Measurements from ENCODE around the gene LSAMP.

The LSAMP gene

DNA sequence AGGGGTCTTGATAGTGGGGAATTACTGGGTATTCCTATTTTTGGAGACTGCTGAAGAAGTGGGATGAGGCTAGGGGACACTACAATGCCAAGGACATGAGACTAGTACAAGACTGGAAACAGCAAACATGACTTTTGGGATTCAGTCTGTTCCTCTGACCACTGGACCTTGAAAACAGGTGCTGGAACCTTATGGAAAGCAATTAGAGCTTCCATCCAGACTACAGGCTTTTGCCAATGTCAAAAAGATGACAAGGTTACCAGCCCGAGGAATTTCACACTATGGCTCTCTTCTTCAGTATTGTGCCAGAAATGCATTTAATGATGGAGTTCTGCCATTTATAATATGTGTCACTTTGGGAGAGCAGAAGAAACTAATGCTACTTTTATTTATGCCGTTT, 539.4 kb downstream of the LSAMP start:
- DNase-seq (ENCODE audit: low read depth in 1 of 2, low spot score in 1 of 2), result no peak

DNA sequence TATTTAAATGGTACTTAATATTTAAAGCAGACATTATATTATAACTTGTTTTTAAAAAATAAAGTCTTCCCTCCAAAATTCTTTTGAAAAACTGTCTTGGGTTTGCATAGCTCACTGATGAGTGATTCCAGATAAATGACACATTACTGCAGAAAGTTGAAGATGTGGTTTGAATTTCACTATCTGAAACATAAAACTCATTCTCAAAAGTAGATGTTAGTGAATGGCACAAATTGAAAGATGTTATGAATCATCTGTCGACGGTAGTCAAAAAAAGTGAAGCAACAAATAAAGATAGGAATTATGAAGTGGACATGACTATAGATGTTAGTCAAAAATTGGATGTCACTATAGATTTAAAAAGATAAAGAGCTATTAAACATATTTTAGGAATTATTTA, 541.4 kb downstream of the LSAMP start:
- no peak for DNase-seq (ENCODE audit: low read depth in 1 of 2, low spot score in 1 of 2)

DNA sequence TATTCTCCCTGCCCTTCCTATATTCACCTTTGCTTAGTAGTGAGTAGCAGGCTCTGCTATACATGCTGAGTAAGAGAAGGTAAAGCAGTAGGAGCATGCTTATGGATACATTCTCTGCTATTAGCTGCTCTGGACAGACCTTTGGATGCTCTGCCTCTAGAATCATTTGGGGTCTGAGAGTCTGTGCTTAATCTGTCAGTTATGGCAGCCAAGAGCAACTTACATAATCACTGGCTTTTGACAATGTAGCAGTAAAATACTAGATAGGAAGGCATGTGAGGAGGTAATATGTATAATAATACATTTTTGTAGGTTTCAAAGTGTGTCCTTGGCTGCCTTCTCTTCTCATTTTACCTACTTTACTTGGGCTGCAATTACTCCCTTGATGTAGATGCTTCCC, 544.3 kb downstream of the LSAMP start:
- no peak for DNase-seq (ENCODE audit: low read depth in 1 of 2, low spot score in 1 of 2)

DNA sequence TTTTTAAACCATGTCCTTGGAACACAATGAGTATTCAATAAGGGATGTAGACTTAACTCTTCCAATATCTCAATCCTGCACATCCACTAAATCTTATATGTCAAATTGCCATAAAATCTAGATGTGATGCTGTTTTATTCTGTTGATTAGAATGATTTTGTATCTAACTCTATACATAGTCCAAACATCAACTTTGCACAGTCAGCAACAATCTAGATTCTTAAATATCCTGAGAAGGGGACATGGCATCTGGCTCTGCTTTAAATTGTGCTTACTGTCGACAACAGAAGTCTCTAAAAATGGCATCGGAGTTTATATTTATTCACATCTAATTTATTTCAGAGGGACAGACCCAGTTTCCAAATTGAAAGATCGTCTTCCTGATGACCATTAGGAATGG, 545.8 kb downstream of the LSAMP start:
- no peak for DNase-seq (ENCODE audit: low read depth in 1 of 2, low spot score in 1 of 2)

DNA sequence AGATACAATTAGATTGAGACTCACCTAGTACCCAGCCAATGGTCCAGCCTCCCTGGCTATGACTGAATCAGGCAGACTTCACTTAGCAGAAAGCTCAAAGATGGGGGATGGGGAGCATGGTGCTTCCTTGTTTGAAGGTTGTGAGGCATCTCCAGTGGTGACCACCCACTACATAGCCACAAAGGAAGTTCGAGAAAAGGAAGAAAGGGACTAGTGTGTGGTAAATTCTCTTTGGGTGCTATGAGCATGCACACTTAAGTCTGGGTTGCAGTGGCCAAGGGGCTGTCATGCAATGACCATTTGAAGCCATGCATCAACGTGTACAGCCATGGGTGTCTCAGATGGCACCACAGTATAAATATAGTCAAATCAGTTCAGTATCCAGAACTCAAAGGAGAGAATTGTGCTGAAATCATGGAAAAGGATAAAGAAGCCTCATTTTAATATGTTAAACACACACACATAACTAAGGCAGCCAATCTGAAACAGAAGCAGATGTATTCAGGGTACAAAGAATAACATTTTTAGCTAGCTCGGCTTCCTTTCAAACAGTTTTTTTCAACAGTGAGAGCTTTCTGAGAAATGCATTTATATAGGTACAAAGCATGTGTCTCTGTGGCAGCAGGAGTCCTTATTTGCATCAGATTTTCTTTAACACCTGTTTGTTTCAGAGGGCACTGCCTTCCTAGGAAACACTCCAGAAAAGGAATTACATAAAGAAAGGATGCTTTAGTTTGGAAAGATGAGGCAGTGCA, 546.5 kb downstream of the LSAMP start:
- no peak for DNase-seq (ENCODE audit: low read depth in 1 of 2, low spot score in 1 of 2)

DNA sequence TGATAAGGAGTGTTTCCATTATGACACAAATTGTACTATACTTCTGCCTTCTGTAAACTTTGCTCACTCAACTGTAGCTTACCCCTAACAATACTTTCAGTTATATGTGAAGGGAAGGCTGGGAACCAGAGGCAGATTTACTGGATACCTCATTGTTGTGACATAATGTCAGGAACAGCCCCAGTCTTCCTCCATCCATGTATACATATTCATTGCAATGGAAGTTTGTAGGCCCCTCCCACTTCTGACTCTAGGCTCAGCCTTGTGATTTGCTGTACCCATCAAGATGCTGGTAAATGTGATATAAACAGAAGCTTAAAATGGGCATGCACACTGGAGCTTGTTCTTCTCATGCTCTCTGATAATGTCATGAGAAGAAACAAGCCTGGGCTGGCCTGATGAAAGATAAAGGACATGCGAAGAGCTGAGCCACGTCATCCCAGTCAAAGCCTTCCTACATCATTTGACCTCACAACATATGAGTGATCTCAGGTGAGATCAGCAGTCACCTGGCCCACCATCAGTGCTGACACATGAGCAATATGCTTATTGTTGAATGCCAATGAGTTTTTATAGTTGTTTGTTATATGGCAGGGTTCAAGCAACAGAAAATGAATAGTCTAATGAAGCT, 554.2 kb downstream of the LSAMP start:
- DNase-seq (ENCODE audit: low read depth in 1 of 2, low spot score in 1 of 2), result no peak

DNA sequence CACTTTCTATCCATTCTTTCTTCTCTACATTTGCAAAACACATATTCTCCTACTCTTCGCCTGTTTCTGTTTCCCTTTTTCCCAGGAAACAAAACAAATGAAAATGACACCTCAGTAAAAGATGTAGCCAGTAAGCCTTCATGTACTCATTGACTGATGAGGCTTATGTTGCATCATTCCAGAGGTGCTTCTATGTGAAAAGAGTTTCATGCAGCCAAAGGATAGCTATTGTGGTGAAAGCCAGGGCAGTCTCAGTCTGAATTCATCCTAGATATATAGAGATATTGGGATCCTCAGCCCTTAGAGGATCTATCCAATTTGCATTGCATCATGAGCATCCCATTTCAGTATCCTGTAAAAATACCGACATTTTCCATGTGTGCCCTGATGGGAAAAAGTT, 554.7 kb downstream of the LSAMP start:
- DNase-seq (ENCODE audit: low read depth in 1 of 2, low spot score in 1 of 2), result no peak

DNA sequence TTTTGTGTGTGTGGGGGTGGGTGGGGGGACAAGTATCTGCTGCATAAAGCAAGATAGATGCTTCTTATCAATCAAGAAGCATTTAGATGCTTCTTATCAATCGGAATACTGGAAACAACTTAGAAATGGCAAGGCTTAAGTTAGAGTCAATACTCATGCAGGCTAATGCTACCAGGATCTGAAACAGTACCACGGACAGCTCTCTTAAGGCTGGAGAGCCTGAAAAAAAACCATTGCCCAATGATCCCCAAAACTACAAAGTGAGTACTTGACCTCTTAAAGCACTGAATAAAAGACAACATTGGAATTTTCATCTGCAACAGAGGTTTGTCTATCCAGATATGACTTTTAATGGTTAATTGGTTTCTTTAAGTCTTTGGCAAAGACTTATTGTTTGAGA, 559.7 kb downstream of the LSAMP start:
- DNase-seq (ENCODE audit: low read depth in 1 of 2, low spot score in 1 of 2), result no peak

DNA sequence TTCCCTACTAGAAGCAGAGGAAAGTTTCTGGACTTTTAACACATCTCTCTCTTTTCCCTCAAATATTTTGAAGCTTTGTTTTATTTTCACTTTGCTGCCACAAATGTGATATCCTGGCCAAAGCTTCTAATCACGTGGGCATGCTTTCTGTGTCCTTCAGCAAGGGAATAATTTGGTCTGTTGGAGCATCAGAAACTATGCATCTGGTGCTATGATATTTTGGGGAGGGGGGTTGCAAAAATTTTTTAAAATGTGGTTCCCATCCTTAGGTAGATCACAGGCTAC, 567.7 kb downstream of the LSAMP start:
- no peak for DNase-seq (ENCODE audit: low read depth in 1 of 2, low spot score in 1 of 2)

DNA sequence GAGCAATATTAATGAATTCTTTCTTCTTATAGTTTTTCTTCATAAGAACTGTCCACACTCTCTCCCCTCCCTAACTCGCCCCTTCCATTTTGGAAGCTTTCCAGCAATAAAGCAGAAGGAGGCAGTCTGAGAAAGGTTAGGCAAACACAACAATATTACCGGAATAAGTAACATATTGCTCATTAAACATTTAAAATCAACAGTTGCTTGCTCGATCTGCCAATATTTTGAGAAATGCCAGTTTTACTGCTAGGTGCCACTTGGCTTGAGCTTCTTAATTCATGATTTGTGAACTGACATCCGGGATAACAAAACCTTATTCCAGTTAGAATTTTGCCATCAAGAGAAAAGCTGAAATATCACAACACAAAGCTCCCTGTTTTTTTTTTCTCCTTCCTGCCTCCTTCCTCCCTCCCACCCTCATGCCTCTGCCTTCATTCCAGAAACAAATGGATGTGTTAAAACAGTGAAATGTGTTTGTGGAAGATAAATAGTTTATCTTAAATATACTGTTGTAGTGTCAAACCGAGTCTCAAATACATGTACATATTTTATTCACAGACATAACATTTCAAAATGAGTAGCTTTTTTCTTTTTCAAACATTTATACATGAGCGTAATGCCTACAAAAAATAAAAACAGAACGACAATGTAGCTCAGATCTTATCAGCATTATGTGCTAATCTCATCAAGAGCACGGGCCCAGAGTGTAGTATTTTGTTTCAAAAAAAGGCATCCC, 568.2 kb downstream of the LSAMP start:
- no peak for DNase-seq (ENCODE audit: low read depth in 1 of 2, low spot score in 1 of 2)

DNA sequence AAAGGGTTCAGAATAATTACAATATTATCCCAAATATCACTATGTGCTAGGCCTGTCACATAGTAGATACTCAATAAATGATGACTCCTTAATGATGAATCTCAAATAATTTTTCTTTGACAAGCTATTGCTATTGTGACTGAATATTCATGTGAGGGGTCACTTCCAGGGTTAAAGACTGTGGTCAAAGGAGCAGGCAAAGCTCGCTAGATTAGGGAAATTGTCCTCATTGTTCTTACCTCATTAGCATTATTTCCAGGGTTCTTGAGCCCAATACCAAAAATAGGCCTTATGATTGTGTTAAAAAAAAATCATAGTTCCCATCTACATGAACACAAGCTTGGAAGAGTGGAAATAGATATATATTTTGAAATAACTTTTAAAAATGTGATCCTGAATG, 569.8 kb downstream of the LSAMP start:
- DNase-seq (ENCODE audit: low read depth in 1 of 2, low spot score in 1 of 2), result no peak

DNA sequence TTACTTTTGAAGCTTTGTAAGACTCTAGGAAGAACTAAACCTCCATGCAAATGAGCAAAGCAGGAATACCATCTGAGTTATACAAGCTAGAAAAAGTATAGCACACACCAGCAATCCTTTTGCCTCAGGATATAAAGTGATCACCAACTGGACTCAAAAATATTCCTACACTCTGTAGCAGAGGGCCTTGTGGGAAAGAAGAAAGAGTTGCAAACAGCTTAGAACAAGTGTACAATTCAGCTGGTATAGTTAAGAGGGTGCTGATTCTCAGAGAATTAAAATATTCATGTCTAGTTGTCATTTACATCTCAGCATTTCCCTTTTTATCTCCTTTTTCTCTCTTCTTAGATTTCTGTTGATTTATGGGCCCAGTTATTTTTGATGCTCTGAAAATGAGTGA, 573.6 kb downstream of the LSAMP start:
- DNase-seq (ENCODE audit: low read depth in 1 of 2, low spot score in 1 of 2), result no peak

DNA sequence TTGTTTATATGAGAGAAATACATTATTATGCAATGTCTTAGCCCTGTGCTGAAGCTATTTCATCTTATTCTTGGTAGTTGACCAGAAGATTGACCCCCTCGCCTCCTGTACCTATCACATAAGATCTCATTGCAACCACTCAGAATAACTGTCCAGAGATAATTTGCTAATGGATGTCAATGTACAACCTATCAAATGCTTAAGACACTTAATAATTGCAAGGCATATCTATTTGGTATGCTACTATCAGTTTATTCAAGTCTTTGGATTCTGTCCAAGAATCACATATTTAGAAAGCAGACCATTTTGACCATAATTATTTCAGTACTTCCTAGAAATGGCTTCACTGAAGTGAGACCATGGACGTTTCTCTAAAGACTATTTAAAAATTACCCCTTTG, 580.4 kb downstream of the LSAMP start:
- DNase-seq (ENCODE audit: low read depth in 1 of 2, low spot score in 1 of 2), result no peak

DNA sequence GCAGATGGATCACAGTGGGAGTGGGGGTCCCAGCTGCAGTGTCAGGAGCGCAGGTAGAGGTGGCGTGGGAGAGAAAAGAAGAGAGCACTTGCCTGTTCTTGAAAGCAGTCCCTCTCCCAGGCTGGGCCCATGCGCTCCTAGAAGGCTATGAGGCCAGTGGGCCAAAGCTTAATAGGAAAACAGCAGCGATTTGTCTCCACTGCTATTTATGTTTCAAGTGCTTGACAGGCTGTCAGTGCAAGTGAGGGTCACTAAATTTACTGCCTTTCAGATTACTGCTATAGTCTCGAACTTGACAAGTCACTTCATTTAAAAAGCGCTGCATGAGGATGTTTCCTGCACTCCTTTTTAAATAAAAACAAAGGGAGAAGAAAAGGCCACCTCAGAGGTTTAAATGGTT, 582.4 kb downstream of the LSAMP start:
- no peak for DNase-seq (ENCODE audit: low read depth in 1 of 2, low spot score in 1 of 2)

DNA sequence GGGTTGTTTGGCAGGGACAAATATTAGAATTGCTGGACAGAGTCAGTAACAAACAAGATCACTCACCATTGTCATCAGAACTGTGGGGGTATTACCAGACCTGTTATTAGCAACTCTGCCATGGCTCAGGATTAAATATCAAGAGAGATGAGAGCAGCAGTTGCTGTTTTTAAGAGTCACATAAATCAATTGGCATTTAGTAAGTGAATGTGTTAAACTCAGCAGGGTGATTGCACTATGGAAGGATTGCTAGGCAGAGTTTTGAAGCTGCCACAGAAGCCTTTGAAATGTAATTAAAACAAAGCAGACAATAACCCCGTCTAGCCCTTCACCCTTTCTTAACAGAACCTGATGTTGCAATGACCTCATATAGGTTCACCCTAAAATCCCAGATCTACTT, 583.2 kb downstream of the LSAMP start:
- DNase-seq (ENCODE audit: low read depth in 1 of 2, low spot score in 1 of 2), result no peak

DNA sequence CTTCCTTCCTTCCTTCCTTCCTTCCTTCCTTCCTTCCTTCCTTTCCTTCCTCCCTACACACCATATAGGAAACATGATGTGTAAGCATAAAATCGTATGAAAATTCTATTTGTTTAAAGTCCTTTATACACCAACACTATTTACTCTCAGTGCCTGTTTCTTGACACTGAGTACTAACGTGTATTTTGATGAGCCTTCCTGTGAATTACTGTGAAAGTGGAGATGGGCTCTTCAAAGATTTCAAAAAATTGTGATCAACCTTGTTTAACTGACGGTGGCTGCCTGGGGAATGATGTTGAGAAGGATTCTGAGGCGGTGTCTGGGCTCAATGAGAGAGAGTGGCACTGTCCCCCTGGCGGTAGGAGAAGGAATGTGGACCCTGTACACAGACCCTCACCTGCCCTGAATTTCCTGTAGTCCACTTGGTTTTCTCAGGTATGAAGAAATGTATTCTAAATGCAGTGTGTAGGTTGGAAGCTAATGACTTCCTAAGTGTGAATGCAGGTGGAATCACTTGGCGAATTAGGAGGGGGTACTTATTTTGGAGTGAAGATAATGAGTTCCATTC, 584.0 kb downstream of the LSAMP start:
- DNase-seq (ENCODE audit: low read depth in 1 of 2, low spot score in 1 of 2), result no peak

DNA sequence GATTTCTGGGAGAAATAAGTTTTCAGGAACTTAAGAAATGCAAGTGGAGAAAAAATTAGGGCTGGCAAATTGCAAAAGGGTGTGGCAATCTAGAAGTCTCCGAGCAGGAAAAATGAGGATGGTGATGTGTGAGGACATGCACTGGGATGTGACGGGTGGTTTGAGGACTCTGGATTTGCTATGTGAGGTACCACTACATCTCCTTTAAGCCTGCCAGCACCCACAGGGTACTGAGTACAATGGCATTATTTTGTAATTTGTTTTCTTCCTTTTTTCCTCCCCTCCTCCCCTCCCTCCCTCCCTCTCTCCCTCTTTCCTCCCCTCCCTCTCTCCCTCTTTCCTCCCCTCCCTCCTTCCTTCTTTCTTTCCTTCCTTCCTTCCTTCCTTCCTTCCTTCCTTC, 584.5 kb downstream of the LSAMP start:
- DNase-seq (ENCODE audit: low read depth in 1 of 2, low spot score in 1 of 2), result no peak

DNA sequence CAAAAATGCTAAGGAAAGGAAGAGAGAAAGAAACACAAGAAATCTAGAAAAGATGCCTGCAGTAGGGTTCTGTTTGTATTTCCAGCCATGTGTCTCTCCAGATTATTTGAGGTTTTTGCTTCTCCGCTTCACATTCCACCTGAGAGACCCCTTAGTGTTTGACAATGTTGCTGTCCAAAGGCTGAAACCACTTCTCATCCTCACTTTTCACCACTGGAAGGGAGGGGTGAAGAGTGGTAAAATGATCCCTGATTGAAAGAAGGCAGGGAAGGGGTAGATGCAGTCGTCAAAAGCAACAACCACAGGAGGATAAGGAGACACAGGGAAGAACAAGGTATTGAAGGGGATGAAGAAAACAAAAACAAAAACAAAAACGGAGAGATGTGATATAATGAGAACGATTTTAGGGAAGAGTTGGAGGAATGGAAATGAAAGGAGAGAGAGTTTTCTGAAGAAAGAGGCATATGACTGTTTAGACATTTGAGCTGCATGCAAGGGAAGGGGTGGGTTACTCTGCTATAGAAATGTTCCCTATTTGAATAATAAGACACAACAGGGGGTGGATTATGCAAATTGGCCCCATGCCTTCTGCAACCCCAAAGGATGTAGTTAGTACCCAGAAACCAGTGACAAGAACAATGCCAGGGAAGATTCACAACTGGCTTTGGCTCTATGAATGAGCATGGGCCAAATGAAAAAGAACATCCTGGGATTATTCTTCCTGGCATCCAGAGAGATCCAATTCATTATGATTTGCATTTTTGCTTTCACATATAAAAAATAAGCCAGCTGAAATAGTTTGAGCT, 586.1 kb downstream of the LSAMP start:
- DNase-seq (ENCODE audit: low read depth in 1 of 2, low spot score in 1 of 2), result no peak

DNA sequence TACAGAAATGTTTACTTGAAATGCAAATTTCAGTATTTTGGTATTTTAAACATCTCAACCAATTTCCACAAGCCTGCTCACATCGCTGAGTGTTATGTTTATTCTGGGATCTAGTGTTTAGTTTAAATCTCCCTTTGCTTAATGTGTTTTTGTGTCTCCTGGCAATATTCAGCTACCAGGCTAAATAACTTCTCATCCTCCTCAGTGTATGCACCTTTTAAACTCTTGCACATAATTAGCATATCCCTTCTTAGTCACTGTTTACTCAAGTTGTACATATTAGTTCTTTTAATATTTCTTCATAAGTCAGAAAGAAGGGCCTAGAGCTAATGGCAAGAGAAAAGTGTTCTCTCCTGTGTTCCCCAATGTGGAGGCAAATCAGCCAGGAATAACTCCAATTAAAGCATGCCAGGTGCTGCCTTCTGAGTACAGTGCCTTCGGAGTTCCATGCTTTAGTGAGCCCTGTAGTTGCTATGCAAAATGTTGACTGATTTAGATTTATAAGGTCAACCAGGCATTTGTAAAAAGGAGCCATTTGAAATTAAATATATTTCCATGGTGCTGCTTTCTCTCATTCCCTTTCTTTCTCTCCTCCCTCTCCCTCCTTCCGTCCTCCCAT, 587.7 kb downstream of the LSAMP start:
- no peak for DNase-seq (ENCODE audit: low read depth in 1 of 2, low spot score in 1 of 2)

DNA sequence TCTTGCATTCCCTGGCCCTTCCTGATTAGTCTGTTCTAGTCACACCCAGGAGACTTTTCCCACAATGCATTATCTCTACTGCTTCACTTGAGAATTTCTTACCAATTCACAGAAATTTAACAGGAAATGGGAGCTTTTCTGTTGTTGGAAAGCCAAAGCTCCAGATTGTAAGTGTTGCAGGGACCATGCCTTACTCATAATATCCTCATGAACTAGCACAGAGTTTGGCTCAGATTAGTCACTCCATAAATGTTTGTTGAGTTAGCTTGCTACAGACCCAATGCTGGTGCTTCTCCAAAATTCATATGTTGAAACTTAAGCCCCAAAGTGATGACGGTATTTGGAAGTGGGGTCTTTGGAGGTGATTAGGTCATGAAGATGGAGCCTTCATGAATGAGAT, 589.4 kb downstream of the LSAMP start:
- DNase-seq (ENCODE audit: low read depth in 1 of 2, low spot score in 1 of 2), result no peak

DNA sequence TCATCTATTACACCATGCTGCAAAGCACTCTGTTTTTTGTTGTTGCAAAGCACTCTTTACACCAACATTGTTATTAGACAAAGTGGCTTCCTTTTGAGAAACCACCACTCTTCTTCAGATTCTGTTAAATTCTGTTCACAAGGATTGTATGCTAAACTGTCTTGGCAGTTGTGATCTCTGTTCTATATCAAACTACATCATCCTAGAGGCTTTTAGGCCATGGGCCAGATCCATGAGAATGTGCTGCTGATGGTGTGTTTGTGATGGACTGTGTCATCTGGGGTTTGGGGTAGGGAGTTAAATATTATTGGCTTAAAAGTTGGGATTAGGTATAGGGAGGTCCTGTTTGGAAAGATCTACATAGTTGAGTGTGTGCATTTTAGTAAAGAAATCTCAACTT, 592.2 kb downstream of the LSAMP start:
- DNase-seq (ENCODE audit: low read depth in 1 of 2, low spot score in 1 of 2), result no peak
